Fibroblast of skin of scalp (primary cell): Measurements from ENCODE around the gene HEXIM1.
A peak's percentile ranks its signal among the peaks of the same experiment; 100 is the strongest.

Source experiments
- DNase-seq: peaks from one replicate; pipeline ENCODE4 v3.0.0-alpha.2; 2013

The HEXIM1 gene

GRCh38 chr17:45130681-45131615 is 17.3 kb upstream of the HEXIM1 start:
- no peak for DNase-seq

GRCh38 chr17:45131616-45132319 is 16.5 kb upstream of the HEXIM1 start:
- peak; percentile 40 for DNase-seq

GRCh38 chr17:45132320-45132571 is 16.0 kb upstream of the HEXIM1 start, which contains the start of gene PLCD3:
Gene PLCD3 (minus strand): TSS chr17:45132515. CDS start chr17:45132410, 105 bp downstream.
- no peak for DNase-seq

GRCh38 chr17:45132572-45133463 is 15.5 kb upstream of the HEXIM1 start:
- peak; percentile 80 for DNase-seq

GRCh38 chr17:45135192-45135977 is 12.9 kb upstream of the HEXIM1 start, which contains the start of gene ACBD4:
Gene ACBD4 (plus strand): TSS chr17:45135687. CDS start chr17:45136145, 458 bp downstream.
- DNase-seq = peak; percentile 97

- DNase-seq = no peak
Measured at GRCh38 chr17:45135978-45136791, 12.1 kb upstream of the HEXIM1 start.

GRCh38 chr17:45136846-45137560 is 11.3 kb upstream of the HEXIM1 start:
- DNase-seq = no peak

- no peak for DNase-seq
Measured at GRCh38 chr17:45137561-45138305, 10.5 kb upstream of the HEXIM1 start.

- no peak for DNase-seq
Measured at GRCh38 chr17:45138911-45139532, 9.3 kb upstream of the HEXIM1 start.

- no peak for DNase-seq
Measured at GRCh38 chr17:45139533-45139920, 8.7 kb upstream of the HEXIM1 start.

- DNase-seq = no peak
Measured at GRCh38 chr17:45143094-45143670, 5.1 kb upstream of the HEXIM1 start.

- peak; percentile 96 for DNase-seq
Measured at GRCh38 chr17:45143767-45144198, 4.5 kb upstream of the HEXIM1 start.

GRCh38 chr17:45144199-45145034 is 3.9 kb upstream of the HEXIM1 start:
- no peak for DNase-seq

GRCh38 chr17:45145035-45145389 is 3.3 kb upstream of the HEXIM1 start:
- no peak for DNase-seq

GRCh38 chr17:45146166-45146565 is 2.1 kb upstream of the HEXIM1 start:
- DNase-seq = no peak

GRCh38 chr17:45146592-45146889 is 1.7 kb upstream of the HEXIM1 start:
- no peak for DNase-seq

- peak; percentile 81 for DNase-seq
Measured at GRCh38 chr17:45146890-45147580, 1.2 kb upstream of the HEXIM1 start.
